Measurements from ENCODE around the gene CGB5. TPM values are rescaled to one million over a fixed set of nuclear protein-coding genes. Genes with fewer than 3 reads are reported as not detected.

CGB5 gene
- total RNA-seq, 2 donors from 2014 or later: not detected

- DNase-seq (peak in 3 of 4 donors; percentile 19 to 52 (median 39)), ATAC-seq (peak; percentile 45)
- intact Hi-C loops (cut with DNase I): no loop called here
- Histone ChIP-seq H3K4me3 (no peak within 1 kb of the TSS), H3K4me1 (peaks cover 12% of the 10 kb centered on the region), H3K36me3 (replicated peaks in 1 of 2; ENCODE audit: insufficient read depth in 1 of 2, low read depth in 2 of 2) (no peaks in the 10 kb centered on the region), H3K27me3 (peaks cover 0 to 7% of the 10 kb centered on the region in 2 donors), H3K9me3 (no peaks in the 10 kb centered on the region), H3K27ac (no peak within 1 kb of the TSS)
- TF ChIP-seq POLR2A (IDR thresholded peaks at IDR 0.05): no peak
- TF ChIP-seq, protein P1, sequence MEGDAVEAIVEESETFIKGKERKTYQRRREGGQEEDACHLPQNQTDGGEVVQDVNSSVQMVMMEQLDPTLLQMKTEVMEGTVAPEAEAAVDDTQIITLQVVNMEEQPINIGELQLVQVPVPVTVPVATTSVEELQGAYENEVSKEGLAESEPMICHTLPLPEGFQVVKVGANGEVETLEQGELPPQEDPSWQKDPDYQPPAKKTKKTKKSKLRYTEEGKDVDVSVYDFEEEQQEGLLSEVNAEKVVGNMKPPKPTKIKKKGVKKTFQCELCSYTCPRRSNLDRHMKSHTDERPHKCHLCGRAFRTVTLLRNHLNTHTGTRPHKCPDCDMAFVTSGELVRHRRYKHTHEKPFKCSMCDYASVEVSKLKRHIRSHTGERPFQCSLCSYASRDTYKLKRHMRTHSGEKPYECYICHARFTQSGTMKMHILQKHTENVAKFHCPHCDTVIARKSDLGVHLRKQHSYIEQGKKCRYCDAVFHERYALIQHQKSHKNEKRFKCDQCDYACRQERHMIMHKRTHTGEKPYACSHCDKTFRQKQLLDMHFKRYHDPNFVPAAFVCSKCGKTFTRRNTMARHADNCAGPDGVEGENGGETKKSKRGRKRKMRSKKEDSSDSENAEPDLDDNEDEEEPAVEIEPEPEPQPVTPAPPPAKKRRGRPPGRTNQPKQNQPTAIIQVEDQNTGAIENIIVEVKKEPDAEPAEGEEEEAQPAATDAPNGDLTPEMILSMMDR (IDR thresholded peaks at IDR 0.05): no peak
- 8 to 28% methylated on average over 7 to 48 of the region's 53 CpGs for WGBS, 2 donors
Observed at GRCh38 chr19:49064768-49065611, 21.3 kb downstream of the CGB5 start, which contains the start of gene NTF4. NTF4 (minus strand) TSS chr19:49064818; CDS start chr19:49061997, 2,821 bp downstream.

DNA sequence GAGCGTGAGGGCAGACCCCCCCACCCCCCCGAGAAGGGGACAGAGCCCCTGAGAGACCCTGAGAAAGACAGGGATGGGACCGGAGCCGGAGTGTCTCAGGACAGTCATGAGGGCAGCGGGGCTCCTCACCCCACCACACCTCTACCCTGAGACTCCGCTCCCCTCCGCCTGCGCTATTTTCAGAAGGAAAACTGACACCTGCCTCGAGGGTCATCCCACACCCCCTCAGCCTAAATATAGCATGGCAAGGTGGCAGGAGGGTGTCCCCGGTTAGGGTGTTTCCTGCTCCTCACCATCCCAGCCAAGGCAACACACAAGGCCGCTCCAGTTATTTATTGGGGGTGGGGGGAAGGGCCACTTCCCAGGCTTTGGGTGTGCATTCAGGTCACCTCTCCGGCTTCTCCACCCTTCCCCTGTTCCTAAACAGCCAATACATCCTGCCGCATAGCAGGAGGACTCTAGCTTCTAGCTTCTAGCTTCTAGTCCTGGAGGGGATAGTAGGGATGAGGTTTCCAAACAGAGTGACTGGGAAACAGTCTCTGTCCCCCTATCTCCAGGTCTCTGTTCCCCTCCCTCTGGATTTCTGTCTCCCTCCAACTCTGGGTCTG lies 22.4 kb downstream of the CGB5 start:
- TF ChIP-seq, protein P1 (IDR thresholded peaks at IDR 0.05): no peak
- TF ChIP-seq POLR2A (IDR thresholded peaks at IDR 0.05): no peak
- no peaks in the 10 kb centered on the region for H3K9me3 ChIP-seq
- H3K36me3 ChIP-seq (replicated peaks in 1 of 2; ENCODE audit: insufficient read depth in 1 of 2, low read depth in 2 of 2): no peaks in the 10 kb centered on the region
- peaks cover 0 to 7% of the 10 kb centered on the region in 2 donors for H3K27me3 ChIP-seq
- intact Hi-C loops (cut with DNase I): no loop called here
- no peak overlapping the region for H3K27ac ChIP-seq
- H3K4me3 ChIP-seq: no peak overlapping the region
- peaks cover 12% of the 10 kb centered on the region for H3K4me1 ChIP-seq
- ATAC-seq (no peak), DNase-seq (no peak)
- WGBS, 2 donors: 57 to 73% methylated on average over 11 to 13 of the region's 13 CpGs

DNA sequence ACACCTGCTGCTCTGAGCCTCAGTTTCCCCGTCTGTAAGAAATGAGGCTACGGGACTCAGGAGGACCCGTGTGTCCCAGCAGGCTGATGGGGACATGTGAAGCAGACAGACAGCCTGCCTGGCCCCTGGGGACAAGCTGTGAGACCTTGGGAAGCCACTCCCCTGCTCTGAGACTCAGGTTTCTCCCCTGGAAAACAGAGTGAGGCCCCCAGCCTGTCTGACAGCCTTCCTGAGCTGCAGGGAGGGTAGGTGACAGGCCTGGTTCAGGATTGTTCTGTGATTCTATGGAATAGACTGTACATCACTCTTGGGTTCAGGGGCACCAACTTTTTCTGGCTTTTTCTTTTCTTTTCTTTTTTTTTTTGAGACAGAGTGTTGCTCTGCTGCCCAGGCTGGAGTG lies 23.9 kb downstream of the CGB5 start:
- no peak for TF ChIP-seq POLR2A (IDR thresholded peaks at IDR 0.05)
- TF ChIP-seq, protein P1 (IDR thresholded peaks at IDR 0.05): no peak
- intact Hi-C loops (cut with DNase I): no loop called here
- whole genome bisulfite sequencing, 2 donors: 29 to 40% methylated on average over 2 to 3 of the region's 3 CpGs
- Histone ChIP-seq H3K4me3 (no peak overlapping the region), H3K36me3 (replicated peaks in 1 of 2; ENCODE audit: insufficient read depth in 1 of 2, low read depth in 2 of 2) (no peaks in the 10 kb centered on the region), H3K27ac (no peak overlapping the region), H3K9me3 (no peaks in the 10 kb centered on the region), H3K4me1 (peaks cover 17% of the 10 kb centered on the region), H3K27me3 (peaks cover 0 to 19% of the 10 kb centered on the region in 2 donors)
- DNase-seq (no peak), ATAC-seq (no peak)

GRCh38 chr19:49069026-49069425 lies 25.4 kb downstream of the CGB5 start:
- 86 to 91% methylated on average over 9 of the region's 9 CpGs for WGBS, 2 donors
- DNase-seq: no peak
- intact Hi-C loops (cut with DNase I): no loop called here
- peaks cover 17% of the 10 kb centered on the region for H3K4me1 ChIP-seq
- no peak overlapping the region for H3K4me3 ChIP-seq
- H3K36me3 ChIP-seq (replicated peaks in 1 of 2; ENCODE audit: insufficient read depth in 1 of 2, low read depth in 2 of 2): no peaks in the 10 kb centered on the region
- peaks cover 0 to 32% of the 10 kb centered on the region in 2 donors for H3K27me3 ChIP-seq
- TF ChIP-seq POLR2A (IDR thresholded peaks at IDR 0.05): no peak
- TF ChIP-seq, protein P1 (IDR thresholded peaks at IDR 0.05): no peak
- ATAC-seq: no peak
- H3K9me3 ChIP-seq: no peaks in the 10 kb centered on the region
- no peak overlapping the region for H3K27ac ChIP-seq
